Cardiac septum (tissue), 1 donor: Measurements from ENCODE around the gene CDIPT. TPM values are rescaled to one million over a fixed set of nuclear protein-coding genes. Genes with fewer than 3 reads are reported as not detected.
"Not testable (repeated sequence)": the region's sequence is repeated elsewhere in the genome, so short reads cannot be mapped to it uniquely, and the experiment has no call there.

Source experiments
- DNase-seq: peaks from one replicate; pipeline ENCODE4 v3.0.0-alpha.2; 2020; ENCODE audit warnings: low spot score
- intact Hi-C: fragments of 100-400 bp; cut with DNase I; formaldehyde crosslinking; loops from one replicate; pipeline ENCODE4 v1.14.0; 2022
- total RNA-seq: library from RNA; stranded (reverse); fragmentation: NEBNext Ultra II Directional; extraction: Animal tissue kit (Norgen Biotek cat#: 25700); gene quantifications from one replicate; pipeline ENCODE4 v1.2.1, GENCODE V29; 2021
- donor health status: DM: no; HTN: no; CAD: no.

The CDIPT gene
- total RNA-seq, 1 donor from 2014 or later = 73.8 TPM

DNA sequence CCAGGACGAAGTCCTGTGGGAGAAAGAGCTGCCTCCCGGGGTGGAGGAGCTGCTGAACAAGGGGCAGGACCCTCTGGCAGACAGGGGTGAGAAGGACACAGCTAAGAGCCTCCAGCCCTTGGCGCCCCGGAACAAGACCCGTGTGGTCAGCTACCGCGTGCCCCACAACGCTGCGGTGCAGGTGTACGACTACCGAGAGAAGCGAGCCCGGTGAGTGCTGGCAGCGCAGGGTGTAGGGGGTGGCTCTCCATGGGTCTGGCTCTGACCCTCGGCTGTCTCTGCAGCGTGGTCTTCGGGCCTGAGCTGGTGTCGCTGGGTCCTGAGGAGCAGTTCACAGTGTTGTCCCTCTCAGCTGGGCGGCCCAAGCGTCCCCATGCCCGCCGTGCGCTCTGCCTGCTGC is 21.4 kb downstream of the CDIPT start:
- DNase-seq = no peak
- intact Hi-C loops = no loop called here

DNA sequence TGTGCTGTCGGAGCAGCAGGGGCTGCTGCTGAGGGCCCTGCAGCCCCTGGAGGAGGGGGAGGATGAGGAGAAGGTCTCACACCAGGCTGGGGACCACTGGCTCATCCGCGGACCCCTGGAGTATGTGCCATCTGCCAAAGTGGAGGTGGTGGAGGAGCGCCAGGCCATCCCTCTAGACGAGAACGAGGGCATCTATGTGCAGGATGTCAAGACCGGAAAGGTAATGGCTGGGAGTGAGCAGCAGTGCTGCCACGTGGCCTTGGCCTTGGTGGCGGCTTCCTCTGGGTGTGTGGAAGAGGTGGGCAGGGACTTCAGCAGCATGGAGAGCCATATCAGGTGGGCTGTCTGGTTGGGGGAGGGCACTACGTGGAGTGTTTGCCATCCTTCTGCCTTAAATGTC is 22.8 kb downstream of the CDIPT start:
- intact Hi-C loops = no loop called here
- DNase-seq = no peak

DNA sequence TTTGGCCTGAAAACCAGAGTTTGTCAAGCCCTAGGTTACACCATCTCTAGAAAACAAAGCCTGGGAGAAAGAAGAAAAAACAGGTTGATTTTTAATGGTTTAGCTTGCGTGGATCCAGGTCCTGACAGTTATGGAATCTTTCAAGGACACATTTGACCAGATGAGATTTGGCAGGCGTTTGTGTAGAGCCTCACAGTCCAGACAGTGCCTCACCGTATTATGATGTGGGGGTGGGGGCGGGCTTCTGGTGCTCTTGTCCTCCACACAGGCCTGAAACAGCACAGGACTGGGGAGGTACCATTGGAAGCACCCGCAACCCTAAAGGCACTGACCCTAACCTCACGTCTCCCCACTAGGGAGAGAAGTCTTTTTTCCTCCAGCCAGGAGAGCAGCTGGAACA is 23.2 kb downstream of the CDIPT start:
- DNase-seq = no peak
- intact Hi-C loops = loop anchor here (10.0 kb wide), 2 partner anchors 65 to 995 kb away; partner anchors contain the start of gene ASPHD1

DNA sequence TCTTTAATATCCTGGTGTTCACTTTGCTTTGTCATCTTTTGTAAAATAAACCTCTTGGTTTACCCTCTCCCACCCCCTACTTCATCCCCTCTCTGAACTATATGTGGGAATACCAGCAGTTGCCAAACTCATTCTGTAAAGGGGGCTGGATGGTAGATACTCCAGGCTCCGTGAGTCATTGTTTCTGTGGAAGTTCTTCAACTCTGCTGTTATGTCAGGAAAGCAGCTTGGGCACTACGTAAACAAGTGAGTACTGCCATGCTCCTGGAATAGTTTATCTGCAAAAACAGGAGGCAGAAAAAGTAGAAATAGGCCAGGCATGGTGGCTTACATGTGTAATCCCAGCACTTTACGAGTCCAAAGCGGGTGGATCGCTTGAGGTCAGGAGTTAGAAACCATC is 25.2 kb downstream of the CDIPT start:
- DNase-seq = no peak
- intact Hi-C loops = loop anchor here (10.0 kb wide), 2 partner anchors 67 to 997 kb away; partner anchors contain the start of gene ASPHD1

DNA sequence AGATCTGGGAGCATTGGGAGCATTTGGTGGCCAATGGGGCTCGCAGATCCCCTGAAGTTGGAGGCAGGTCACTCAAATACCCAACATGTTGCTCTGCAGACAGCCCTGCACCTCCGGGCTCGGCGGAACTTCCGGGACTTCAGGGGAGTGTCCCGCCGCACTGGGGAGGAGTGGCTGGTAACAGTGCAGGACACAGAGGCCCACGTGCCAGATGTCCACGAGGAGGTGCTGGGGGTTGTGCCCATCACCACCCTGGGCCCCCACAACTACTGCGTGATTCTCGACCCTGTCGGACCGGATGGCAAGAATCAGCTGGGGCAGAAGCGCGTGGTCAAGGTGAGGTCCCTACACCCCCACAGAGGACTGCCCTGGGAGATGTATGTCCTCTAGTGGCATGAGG is 26.4 kb downstream of the CDIPT start:
- intact Hi-C loops = loop anchor here (10.0 kb wide), 2 partner anchors 68 to 998 kb away; partner anchors contain the start of gene ASPHD1

DNA sequence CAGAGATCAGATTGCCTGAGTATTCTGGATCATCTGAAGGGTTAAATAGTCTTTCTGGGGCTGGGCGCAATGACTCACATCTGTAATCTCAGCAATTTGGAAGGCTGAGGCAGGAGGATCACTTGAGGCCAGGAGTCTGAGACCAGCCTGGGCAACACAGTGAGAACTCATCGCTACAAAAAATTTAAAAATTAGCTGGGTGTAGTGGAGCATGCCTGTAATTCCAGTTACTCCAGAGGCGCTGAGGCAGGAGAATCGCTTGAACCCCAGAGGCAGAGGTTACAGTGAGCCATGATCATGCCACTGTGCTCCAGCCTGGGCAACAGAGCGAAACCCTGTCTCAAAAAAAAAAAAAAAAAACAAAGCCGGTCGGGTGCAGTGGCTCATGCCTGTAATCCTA is 27.1 kb downstream of the CDIPT start:
- intact Hi-C loops = loop anchor here (10.0 kb wide), 2 partner anchors 69 to 999 kb away; partner anchors contain the start of gene ASPHD1
- DNase-seq = no peak

More for the DNA sequence above, 26.4 kb downstream of the CDIPT start:
- no peak for DNase-seq

DNA sequence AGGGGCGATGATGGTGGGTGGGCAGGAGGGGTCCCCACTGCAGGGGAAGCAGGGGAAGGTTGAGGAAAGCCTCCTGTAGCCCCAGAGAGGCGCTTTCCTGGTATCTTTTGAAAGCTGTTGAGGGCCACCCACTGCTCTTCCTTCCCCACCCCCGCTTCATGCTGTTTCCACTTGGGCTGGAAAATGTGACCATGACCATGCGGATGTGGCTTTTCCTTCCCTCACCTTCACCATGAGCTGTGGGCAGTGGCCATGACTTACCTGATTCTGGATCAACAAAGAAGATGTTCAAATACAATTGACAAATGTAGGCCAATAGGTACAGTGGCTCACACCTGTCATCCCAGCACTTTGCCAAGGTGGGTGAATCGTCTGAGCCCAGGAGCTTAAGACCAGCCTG is 28.9 kb downstream of the CDIPT start:
- intact Hi-C loops = loop anchor here (10.0 kb wide), 2 partner anchors 71 to 1001 kb away; partner anchors contain the start of gene ASPHD1
- no peak for DNase-seq

DNA sequence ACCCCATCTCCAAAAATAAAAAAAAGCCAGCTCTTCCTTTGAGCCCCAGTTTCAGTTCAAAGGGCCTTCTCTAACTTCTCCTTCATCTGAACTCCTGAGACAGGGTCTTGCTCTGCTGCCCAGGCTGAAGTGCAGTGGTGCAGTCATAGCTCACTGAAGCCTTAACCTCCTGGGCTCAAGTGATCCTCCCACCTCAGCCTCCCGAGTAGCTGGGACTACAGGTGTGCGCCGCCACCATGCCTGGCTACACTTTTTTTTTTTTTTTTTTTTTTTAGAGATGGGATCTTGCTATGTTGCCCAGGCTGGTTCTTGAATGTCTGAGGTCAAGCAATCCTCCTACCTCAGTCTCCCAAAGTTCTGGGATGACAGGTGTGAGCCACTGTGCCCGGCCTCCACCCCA is 29.8 kb downstream of the CDIPT start:
- intact Hi-C loops = loop anchor here (10.0 kb wide), 2 partner anchors 72 to 1002 kb away; partner anchors contain the start of gene ASPHD1
- DNase-seq = not testable (repeated sequence)

DNA sequence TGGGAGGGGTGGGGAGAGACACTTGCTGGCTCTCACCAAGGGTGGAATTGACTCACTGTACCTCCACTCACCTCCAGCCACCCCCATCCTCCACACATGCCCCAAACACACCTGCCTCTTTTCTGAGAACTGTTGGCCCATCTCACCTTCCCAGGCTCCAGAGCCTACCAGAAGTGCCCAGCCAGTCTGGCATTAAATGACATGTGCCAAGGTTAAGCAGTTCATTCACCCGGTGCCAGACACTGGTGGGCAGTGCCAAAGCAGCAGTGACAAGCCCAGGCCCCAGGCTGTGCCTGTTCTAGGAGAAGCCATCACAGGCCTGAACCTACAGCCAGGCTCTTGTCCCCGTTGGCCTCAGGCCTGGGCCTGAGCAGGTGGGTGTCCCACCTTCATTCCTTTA is 31.5 kb downstream of the CDIPT start:
- no peak for DNase-seq
- intact Hi-C loops = loop anchor here (10.0 kb wide), 2 partner anchors 73 to 1003 kb away; partner anchors contain the start of gene ASPHD1

DNA sequence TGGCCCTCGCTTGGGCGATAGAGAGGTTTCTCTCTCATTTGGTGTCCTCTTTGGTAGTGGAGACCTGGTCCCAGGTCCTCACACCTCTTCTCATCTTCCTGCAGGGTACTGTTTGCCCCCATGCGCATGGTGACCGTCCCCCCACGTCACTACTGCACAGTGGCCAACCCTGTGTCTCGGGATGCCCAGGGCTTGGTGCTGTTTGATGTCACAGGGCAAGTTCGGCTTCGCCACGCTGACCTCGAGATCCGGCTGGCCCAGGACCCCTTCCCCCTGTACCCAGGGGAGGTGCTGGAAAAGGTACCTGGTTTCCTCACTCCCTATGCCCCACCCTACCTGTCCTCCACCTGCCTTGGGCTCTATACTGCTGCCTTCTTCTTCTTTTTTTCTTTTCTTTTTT is 32.3 kb downstream of the CDIPT start:
- DNase-seq = no peak
- intact Hi-C loops = loop anchor here (10.0 kb wide), 2 partner anchors 74 to 1004 kb away; partner anchors contain the start of gene ASPHD1

DNA sequence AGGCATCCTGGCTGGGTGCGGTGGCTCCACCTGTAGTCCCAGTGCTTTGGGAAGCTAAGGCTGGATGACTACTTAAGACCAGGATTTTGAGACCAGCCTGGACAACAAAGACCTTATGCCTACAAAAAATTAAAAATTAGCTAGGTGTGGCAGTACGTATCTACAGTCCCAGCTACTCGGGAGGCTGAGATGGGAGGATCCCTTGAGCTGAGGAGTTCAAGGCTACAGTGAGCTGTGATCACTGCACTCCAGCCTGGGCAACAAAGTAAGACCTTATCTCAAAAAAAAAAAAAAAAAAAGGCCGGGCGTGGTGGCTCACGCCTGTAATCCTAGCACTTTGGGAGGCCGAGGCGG is 36.7 kb downstream of the CDIPT start:
- DNase-seq = no peak
- intact Hi-C loops = no loop called here

DNA sequence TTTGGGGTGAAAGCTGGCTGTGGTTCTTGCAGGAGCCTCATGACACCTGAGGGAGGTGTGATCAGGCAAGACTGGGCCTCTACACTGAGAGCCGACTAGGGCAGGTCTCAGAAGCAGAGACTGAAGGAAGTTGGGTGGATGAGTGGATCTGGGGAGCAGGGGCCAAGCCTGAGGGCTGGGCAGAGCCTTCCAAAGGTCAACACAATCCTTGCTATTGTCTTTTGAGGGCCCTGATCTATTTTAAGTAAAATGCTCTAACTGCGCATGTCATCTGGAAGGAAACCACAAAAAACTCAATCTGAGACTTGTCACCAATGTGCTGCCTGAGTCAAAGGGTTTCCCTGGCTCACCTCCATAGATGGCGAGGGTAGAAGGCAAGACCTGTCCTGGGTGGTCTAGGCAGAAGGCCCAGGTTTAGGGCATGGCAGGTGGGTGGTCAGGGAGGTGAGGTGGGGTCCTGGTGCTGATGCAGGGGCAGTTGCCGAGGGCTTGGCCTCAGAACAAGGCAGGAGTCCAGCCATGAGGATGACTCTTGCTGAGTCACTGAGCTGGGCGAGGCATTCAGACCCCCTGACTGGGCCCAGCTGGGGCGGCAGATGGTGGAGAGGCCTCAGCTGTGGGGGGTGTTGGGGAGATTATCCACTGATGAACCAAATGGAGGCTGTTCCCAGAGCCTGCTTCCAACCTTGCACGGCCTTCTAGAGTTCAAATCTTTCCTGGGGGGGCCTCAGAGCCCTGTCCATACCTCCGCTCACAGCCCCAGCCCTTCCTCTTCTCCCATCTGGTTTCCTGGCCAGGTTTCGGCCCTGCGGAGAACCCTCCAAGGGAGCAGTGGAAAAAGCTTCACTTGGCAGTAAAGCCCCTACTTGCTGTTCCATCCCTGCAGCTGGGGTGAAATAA is 37.6 kb downstream of the CDIPT start:
- DNase-seq = no peak

DNA sequence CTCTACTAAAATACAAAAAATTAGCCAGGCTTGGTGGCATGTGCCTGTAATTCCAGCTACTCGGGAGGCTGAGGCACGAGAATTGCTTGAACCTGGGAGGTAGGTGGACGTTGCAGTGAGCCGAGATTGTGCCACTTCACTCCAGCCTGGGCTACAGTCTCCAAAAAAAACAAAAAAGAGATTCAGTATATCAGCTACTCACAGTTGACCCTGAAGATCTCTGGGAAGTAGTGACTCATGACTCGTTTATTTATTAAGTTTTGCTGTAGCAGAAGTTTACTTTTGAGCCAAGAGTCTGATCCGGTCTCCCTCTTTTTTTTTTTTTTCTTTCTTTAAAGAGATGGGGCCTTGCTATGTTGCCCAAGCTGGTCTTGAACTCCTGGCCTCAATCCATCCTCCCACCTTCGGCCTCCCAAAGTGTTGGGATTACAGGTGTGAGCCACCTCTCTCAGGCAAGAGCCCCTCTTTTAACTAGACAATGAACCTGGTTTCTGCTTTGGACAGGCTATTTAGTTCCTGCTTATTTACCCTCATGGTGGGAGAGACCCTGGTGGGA is 38.4 kb downstream of the CDIPT start:
- intact Hi-C loops = no loop called here
- DNase-seq = no peak

More for the DNA sequence above, 37.6 kb downstream of the CDIPT start:
- intact Hi-C loops = no loop called here

DNA sequence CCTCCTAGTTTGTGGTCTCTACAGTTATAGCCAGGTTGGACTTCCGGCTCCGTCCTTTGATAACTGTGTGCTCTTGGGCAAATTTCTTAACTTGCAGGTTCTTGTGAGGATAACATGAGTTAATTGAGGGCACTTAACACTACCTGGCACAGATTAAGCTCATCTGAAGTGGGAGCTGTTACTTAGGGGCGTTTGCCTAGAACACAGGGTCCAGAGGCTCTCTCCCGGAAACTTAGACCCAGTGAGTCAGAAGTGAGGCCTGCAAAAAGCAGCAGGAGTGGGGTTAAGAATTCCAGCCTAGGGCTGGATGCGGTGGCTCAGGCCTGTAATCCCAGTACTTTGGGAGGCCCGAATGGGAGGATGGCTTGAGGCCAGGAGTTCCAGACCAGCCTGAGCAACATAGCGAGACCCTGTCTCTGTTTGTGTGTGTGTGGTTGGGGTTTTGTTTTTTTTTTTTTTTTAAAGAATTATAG is 41.3 kb downstream of the CDIPT start:
- no peak for DNase-seq

DNA sequence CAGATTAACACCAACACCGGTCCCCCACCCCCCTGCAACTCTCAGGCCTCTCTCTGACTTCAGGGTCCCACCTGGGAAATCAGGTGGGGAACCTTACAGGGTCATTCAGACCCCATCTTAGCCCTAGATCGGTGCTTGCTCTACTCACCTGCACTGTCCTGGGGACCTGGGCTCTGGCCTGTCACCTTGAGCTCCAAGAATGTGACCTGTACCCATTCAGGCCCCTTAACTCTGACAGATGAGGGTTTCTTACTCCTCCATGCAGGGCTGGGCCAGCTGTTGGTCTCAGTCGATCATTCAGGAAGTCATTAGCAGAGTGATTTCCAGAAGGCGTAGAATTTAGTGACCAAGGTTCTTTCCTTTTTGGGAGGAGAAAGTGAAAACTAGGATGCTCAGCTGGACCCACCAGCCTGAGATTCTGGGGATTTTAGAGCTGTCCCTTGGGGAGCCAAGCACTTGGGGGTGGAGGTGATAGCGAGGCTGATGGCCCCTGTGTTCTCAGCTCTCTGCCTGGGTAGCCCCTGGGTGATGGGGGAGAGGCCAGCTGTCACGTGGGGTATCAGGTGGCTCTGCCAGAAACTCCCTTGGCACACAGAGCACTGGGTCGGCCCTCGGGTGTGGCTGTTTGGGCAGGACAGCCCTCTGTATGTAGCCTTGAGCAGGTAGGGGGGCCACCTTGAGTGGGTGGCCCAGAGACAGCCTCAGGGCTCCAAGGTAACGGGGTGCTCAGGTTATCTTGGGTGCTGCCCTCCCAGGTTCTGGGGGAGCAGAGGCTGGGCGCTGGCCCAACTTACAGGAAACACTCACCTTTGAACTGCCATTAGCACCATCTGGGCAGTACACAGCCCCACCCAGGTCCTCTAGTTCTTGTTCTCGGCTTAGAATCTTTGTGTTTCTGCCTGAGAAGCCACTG is 42.0 kb downstream of the CDIPT start:
- intact Hi-C loops = no loop called here
- no peak for DNase-seq

More for the DNA sequence above, 41.3 kb downstream of the CDIPT start:
- intact Hi-C loops = no loop called here

DNA sequence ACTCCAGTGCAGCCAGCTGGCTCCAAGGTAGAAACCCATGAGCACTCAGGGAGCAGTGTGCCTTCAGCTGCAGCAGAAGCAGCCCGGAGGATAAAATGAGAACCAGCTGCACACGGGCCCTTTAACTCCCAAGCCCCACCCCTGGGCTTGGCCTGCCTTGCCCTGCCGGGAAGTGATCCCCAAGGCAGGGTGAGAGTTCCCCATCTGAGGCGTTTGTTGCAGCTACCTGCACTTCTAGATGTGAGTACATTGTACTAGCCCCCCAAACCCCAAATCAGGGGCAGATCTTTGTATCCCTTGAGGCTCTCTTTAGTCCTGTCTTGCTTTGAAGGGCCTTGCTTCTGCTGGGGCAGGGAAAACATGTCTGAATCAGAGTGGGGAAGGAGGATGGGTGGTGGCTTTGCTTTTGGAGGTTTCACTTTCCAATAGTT is 42.7 kb downstream of the CDIPT start, which contains the start of gene MVP:
Gene MVP, plus strand, starts transcription at position 192 of the 431 bp plus-strand sequence. CDS start 10,088 bp downstream, outside the sequence.
- DNase-seq = peak; percentile 91
- intact Hi-C loops = no loop called here

DNA sequence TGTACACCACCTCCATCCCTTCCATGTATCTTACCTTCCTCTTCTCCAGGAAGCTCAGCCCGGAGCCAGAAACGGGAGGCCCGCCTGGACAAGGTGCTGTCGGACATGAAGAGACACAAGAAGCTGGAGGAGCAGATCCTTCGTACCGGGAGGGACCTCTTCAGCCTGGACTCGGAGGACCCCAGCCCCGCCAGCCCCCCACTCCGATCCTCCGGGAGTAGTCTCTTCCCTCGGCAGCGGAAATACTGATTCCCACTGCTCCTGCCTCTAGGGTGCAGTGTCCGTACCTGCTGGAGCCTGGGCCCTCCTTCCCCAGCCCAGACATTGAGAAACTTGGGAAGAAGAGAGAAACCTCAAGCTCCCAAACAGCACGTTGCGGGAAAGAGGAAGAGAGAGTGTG is 43.5 kb downstream of the CDIPT start:
- intact Hi-C loops = loop anchor here (5.0 kb wide), 2 partner anchors 43 to 153 kb away; partner anchors contain the start of genes CDIPT and TAOK2
- no peak for DNase-seq

DNA sequence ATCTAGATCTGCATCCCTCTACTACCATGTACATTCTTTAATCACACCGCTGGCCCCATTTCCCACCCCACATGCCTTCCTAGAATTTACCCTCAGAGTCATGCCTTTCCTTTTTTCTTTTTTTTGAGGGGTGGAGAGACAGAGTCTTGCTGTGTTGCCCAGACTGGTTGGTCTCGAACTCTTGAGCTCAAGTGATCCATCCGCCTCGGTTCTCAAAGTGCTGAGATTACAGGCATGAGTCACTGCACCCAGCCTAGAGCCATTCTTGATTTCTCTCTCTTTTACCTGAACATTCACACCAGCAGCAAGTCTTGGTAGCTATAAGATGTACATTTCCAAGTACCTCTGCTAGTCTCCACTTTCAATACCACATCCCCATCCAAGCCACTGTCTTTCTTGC is 44.9 kb downstream of the CDIPT start:
- intact Hi-C loops = loop anchor here (5.0 kb wide), 2 partner anchors 44 to 154 kb away; partner anchors contain the start of genes CDIPT and TAOK2
- no peak for DNase-seq
